Activated CD8-positive, alpha-beta memory T cell treated with anti-CD3 and anti-CD28 coated beads for 48 hours (primary cell): ENCODE data around the gene MCAM.

Experiments used
- DNase-seq, 3 experiments: peaks; one replicate each; pipeline ENCODE4 v3.0.0-alpha.2; 2020; ENCODE audit warnings: low read depth in 2 of 3, low spot score in 2 of 3

Gene MCAM

DNA sequence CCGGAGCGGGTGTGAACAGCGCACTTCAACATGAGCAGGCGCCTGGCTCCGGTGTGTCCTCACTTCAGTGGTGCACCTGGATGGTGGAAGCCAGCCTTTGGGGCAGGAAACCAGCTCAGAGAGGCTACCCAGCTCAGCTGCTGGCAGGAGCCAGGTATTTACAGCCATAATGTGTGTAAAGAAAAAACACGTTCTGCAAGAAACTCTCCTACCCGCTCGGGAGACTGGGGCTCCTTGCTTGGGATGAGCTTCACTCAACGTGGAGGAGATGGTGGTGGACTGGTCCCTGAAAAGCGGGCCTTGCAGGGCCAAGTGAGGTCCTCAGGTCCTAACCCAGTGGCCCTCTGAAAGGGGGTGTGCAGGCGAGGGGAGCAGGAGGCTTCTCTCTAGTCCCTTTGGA is 7.5 kb downstream of the MCAM start:
- DNase-seq: no peak

DNA sequence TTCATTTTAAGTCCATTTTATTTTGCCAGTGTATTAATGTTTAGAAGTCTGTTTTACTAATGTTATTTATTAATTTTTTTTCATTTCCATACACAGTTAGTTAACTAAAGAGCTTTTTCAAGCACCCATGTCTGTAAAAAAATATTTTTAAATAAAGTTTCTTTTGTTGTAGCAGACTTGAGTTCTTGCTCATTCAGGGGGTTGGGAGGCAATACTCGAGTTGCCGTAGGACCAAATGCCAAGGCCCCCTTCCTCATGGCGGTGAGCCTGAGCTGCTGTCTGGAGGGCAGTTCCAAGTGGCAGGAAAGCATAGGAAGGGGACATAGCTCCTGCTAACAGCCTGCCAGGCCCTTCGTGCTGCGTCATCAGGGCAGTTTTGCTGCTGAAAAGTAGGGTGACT is 9.0 kb downstream of the MCAM start:
- DNase-seq: no peak

DNA sequence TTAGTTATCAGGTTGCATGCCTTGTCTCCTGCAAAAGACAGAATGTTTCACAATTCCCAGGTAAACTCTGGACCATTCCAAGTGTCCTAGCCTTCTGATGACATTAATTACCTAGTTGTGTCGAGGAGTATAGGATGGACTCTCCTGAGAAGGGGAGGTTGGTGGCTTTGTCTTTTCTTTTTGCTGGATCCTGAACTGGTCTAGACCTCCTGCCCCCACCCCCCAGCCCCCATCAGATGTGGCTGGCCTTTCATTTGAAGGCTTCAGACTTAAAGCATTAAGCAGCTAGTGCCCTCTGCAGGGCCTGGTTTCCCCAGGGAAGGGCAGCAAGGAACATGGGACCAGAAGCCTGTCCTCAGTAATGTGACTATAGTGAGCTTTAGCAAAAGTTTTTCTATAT is 9.7 kb downstream of the MCAM start:
- DNase-seq: no peak

DNA sequence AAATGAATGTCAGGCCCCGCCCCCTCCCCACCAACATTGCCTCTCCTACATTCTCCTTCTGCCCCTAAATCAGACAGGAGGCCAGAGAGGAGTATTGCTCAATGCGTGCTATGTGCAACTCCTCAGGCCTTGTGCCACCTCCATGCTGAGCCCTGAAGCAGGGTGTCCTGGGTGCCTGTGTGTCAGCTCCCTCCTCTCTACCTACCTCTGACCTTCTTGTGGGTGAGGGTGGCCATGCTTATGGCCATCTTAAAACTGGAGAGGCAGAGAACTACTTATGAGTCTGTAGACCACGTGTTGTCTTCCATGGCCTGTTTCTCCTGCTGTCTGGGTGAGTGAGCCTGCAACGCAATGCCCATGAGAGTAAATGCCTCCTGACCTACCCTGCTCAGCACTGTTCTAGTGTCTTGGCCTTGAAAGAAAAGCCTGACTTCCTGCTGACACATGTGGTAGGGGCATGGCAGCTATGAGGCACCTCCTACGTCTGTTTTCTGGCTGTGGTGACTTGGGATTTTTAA is 10.5 kb downstream of the MCAM start:
- DNase-seq: no peak

DNA sequence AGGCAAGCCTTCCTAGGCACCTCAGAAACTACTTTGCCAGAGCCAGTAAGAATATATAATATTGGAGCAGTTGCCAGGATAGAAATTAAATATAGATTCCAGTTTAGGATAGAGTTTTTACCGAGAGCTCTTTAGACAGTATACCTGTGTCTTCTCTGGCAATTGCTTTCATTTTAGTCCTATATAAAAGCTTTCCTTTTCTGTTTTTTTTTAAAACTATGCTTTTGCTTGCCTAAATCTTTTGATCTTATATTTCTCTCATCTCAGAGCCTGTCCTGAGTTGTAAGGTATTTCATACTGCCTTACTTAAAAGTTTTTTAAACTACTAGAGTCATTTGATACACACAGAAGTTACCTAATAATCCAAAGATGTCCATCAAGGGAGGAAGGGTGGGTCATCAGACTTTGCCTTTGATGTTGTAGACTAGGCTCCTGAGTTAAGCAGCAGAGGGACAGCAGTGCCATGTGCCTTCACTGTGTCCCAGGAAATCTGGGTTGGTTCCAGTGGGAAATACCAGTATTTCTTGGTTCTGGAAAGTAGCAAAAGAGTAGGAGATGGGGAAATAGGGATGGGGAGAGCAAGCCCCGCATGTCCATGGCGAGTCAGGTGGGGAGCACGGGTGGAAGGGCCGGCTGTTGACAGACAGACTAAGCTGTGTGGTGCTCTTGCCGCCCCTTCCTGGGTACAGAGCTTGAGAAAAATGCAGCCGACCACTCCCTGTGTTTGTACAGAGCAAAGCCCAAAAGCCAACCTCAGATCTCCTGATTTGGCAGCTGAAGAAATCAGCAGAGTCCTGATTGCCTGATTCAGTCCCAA is 11.2 kb downstream of the MCAM start:
- DNase-seq: no peak

DNA sequence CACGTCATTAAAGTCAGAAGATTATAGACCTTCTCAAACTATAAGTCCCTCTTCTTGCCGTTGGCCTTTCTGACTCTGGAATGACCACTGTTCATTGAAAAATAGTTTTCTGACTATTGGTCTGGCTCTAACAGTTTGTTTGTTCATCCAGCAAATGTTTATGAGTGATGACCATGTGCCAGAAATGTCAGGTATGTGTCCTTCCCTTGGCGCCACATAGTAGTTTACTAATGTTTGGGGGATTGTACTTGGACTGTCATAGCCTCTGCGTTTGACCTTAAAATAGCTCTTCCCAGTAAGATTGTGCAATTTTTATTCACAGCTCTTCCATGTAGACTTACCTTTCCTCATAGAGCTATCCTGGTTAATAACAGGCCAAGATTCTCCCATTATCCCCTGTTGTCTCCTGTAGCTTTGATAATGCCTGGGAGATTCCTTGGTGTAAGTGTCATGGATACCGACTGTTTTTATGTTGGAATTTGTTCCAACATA is 13.7 kb downstream of the MCAM start:
- DNase-seq: no peak

DNA sequence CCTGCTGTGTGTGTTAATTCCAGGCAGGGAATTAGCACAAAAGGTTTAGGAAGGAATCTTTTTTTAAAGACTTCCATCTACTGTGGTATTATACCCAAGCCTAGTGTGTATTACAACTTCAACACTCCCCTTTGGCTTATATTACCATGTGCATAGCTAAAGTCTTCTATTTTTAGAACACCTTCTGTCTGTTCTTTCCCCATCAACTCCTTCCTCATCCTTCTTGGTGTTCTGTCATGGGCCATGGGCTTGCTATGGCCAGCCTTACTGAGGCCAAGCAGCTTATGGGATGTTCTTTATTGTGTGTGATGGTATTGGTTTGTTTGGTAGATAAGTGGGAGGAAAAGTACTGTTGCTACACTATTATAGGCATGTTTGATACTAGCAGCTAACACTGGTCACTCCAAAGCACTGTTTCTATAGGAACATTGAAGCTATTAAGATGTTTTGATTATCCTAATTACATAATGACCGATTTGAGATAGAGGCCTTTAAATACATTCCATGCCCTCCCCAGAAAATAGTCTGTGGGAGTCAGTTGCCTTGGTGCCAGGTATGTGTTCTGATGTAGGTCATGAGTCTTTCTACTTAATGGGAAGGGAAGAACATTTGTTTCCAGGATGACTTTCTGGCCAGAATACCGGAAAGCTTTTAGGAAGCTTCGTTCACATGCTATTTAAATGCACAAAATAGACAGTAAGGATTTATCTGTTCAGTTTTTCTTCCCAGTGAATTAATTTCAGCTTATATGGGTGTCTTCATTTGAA is 16.5 kb downstream of the MCAM start:
- DNase-seq: no peak

DNA sequence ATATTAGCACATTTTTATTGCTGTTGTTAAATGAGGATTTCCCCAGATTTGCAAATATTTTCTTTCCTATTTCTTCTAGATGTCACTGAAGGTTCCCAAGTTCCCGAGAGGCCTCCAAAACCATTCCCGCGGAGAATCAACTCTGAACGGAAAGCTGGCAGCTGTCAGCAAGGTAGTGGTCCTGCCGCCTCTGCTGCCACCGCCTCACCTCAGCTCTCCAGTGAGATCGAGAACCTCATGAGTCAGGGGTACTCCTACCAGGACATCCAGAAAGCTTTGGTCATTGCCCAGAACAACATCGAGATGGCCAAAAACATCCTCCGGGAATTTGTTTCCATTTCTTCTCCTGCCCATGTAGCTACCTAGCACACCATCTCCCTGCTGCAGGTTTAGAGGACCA is 17.5 kb downstream of the MCAM start:
- no peak for DNase-seq

DNA sequence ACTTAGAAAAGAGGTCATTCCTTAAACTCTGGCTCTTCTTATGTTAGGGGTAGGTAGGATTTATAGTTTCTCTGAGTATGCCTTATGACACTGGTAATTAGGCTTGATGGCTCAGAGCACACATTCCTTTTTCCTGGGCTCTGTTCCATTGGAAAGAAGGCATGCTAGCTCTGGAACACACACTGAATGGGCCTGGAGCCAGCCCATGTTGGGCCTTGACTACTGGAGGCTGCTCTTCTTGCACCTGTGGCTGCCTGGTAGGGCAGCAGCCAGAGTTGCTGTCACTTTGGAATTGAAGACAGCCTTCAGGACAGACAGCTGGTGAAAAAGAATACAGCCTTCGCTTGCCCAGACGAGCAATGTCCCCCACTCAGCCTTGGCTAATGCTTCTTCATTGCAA is 18.2 kb downstream of the MCAM start:
- no peak for DNase-seq

DNA sequence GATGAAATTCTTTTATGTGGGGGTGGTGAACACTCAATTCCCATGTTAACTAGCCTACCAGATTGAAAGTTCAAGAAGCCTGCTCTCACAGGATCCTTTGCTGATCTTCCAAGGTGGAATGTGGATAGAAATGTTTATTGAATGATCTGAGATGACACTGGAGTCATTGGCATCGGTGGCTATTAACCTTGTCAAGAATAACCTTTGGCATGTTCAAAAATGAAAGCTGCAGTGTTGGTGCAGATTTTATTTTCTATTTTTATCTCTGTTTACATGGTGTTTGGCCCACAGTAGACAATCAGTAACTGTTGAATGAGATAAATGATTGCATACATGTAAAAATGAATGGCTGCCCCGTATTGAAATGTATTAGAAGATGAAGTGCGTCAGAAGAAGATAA is 19.0 kb downstream of the MCAM start:
- no peak for DNase-seq

DNA sequence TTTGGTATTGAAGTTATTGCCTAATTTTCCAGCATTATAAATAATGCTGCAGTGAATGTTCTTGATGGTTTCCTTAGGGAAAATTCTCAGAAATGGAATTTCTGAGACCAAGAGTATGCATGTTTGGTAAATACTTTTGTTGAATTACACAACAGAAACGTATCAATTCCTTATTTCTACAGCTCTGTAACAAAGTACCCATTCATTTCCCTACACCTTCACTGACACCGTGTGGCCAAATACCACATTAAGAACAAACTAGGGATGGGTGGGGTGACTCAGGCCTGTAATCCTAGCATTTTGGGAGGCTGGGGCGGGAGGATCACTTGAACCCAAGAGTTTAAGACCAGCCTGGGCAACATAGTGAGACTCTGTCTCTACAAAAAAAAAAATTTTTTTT is 21.8 kb downstream of the MCAM start:
- no peak for DNase-seq

DNA sequence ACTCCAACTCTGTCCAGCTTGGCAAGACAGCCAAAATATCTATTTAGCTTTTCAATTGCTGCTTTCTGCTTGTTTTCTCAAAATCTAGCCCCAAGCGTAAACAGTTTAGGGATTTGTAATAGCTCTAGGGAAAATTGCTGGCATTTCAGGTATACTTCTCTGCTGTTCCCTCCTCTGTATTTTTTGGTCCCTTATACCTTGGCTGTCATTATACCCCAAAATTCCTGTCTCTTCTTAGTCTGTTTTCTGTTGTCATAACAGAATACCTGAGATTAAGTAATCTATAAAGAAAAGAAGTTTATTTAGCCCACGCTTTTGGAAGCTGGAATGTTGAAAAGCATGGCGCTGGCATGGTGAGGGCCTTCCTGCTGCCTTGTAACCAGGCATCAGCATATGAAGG is 23.5 kb downstream of the MCAM start:
- DNase-seq: no peak

DNA sequence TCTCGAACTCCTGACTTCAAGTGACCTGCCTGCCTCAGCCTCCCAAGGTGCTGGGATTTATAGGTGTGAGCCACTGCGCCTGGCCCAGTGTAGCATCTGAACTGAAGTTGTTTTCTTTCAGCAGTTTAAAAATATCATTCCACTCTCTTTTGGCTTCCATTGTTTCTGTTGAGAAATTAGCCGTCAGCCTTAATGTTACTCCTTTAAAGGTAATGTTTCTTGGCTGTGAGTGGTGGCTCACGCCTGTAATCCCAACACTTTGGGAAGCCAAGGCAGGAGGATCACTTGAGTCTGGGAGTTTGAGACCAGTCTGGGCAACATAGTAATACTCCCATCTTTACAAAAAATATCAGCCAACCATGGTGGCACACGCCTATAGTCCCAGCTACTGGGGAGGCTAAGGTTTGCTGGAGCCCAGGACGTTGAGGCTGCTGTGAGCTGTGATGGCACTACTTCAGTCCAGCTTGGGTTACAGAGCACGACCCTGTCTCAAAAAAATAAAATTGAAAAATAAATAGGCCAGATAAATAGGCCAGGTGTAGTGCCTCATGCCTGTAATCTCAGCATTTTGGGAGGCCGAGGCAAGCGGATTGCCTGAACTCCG is 25.9 kb downstream of the MCAM start:
- DNase-seq: no peak

DNA sequence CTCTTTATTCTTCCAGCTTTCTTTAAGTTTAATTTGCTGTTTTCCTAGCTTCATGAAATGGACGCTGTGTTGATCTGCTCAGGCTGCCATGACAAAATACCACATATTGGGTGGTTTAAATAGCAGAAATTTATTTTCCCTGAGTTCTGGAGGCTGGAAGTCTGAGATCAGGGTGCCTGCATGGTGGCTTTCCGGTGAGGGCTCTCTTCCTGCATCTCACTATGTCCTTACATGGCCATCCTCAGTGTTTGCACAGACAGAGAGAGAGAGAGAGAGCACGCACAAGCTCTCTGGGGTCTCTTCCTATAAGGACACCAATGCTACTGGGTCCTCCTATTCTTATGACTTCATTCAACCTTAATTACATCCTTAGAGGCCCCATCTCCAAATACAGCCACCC is 28.7 kb downstream of the MCAM start:
- DNase-seq: no peak

DNA sequence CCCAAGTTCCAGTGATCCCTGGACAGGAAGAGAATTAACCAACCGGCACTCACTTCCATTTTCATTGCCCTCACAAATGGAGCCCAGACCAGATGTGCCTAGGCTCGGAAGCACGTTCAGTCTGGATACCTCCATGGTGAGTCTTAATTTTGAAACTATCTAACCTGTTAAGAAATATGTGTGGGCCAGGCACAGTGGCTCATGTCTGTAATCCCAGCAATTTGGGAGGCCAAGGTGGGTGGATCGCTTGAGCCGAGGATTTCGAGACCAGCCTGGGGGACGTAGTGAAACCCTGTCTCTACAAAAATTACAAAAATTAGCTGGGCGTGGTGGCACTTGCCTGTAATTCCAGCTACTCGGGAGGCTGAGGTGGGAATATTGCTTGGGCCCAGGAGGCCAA is 31.5 kb downstream of the MCAM start:
- no peak for DNase-seq

DNA sequence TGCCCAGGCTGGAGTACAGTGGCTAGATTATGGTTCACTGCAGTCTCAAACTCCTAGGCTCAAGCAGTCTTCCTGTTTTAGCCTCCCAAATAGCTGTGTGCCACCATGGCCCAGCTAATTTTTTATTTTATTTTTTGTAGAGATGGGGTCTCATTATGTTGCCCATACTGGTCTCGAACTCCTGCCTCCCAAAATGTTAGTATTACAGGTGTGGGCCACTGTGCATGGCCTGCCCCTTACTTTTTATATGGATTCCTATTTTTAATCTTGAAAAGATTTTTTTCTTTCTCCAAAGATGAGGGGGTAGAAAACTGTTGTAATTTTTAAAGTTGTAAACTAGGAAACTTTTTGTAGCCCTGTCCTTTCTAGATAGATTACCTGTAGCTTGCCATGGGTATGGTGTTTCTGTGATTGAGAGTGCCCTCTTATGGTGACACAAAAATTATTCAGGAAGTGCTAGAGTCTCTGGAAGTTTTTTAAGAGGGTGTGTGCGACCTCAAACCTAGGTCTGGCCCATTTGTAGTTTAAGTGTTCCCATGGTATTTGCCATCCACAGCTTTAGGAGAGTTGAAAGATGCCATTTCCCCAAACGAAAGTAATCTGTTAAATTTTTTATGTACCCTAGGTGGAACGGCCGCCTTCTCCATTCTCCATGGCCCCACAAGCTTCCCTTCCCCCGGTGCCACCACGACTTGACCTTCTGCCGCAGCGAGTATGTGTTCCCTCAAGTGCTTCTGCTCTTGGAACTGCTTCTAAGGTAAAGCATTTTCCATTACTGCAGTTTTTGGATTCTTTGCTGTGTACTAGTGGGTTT is 32.4 kb downstream of the MCAM start:
- DNase-seq: no peak

DNA sequence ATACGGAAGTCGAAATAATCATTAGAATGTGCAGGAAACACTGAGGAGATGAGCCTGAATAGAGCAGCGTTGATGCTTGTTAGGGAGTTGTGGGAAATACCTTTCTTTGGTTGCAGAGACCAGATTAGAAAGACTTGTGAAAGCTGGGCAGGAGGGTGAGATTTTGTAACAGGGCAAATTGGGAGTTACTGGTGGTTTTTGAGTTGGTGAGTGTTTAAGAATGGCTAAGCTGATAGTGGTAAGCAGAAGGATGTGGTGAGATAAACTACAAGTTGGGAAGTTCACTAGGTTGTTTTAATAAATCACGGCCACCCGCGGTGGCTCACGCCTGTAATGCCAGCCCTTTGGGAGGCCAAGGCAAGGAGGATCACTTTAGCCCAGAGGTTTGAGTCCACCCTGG is 34.4 kb downstream of the MCAM start:
- no peak for DNase-seq

DNA sequence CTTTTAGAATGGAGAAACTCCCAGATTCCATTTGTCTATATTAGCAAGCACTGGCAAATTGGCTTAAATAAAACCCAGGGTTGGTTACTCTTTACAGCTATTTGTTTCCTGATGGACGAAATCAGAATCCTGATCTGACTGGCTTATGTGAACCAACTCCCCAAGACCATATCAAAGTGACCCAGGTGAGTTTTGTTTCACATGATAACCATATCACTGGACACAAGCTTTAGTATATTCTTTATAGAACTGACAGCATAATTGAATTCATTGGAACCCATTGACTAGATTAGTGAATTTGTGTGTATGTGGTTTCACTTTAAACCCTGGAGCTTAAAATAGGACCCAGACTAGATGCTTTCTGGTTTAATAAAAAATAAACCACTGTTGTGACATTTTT is 39.3 kb downstream of the MCAM start:
- DNase-seq: no peak

DNA sequence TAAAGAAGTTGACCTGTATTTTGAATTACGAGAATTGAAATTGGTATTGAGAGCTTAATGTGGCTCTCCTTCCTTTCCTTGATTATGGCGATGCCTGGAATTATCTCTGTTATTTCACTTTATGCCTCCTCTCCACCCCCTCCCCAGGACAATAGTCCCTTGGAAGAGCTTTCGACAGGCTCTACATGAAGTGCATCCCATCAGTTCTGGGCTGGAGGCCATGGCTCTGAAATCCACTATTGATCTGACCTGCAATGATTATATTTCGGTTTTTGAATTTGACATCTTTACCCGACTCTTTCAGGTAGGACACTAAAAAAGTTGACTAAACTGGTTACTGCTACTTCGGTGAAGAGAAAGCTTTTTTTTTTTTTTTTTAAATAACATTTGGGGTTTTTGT is 43.2 kb downstream of the MCAM start:
- DNase-seq: no peak

DNA sequence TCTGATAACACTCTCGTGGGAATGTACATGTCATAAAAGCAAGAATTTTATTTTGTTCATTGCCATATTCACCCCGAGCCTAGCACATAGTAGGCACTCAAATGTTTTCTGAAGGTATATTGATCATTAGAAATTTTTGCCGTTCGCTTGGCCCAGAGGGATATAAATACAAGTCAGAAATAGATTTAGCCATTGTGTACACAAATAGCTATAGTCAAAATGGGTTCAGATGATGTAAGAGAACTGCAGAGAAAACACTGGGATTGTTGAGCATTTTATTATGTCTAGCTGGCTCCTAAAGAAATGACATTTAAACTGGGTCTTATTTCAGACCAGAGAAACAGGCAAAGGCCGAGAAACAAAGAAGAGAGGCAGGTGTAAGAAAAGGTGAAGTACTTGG is 49.3 kb downstream of the MCAM start:
- DNase-seq: no peak
